Ovary (tissue), 3 donors: Measurements from ENCODE around the gene ATP6V1C2.

Source experiments
- CTCF ChIP-seq, 3 donors: fragments of 450-650 bp in 2 of 3; fragments of 200-600 bp in 1 of 3; IDR thresholded peaks; one replicate each; pipeline versions ENCODE4 v1.5.1 to v1.8.0; 2016 to 2022; ENCODE audit warnings: antibody characterized with exemption in 3 of 3, mild to moderate bottlenecking in 1 of 3
- POLR2A ChIP-seq: fragments of 450-650 bp; IDR thresholded peaks from one replicate; pipeline ENCODE4 v1.6.1; 2017; ENCODE audit warnings: antibody characterized with exemption, mild to moderate bottlenecking, moderate library complexity
- donor health status: DM: no; HTN: no; CAD: no.

GRCh38 chr2:10798783-10799182, 77.4 kb downstream of the ATP6V1C2 start:
- TF ChIP-seq POLR2A (no peak), CTCF (IDR thresholded peaks at IDR 0.05) (no peak)
